Liver (tissue), 9 donors: ENCODE results near the gene STING1. TPM values are rescaled to one million over a fixed set of nuclear protein-coding genes. Genes with fewer than 3 reads are reported as not detected.

Experiments
- DNase-seq: peaks from one replicate; pipeline ENCODE4 v3.0.0-alpha.2; 2017; ENCODE audit warnings: low spot score
- H3K27ac ChIP-seq, 2 donors: one replicate each; pipeline ENCODE4 v1.7.0; 2013; ENCODE audit warnings: inconsistent platforms in 2 of 2, low read length in 2 of 2, control low read depth in 1 of 2, low read depth in 1 of 2, mild to moderate bottlenecking in 1 of 2
- H3K27me3 ChIP-seq, 4 donors: one replicate each; pipeline versions ENCODE4 v1.6.1 to v1.7.0; 2013; ENCODE audit warnings: low read length in 3 of 4, inconsistent platforms in 1 of 4, mild to moderate bottlenecking in 1 of 4, moderate library complexity in 1 of 4; ENCODE audit not compliant: control insufficient read depth in 4 of 4, insufficient read depth in 4 of 4
- H3K36me3 ChIP-seq, 4 donors: one replicate each; pipeline versions ENCODE4 v1.6.1 to v1.7.0; 2013; ENCODE audit warnings: low read length in 3 of 4, mild to moderate bottlenecking in 3 of 4, low read depth in 1 of 4, moderate library complexity in 1 of 4; ENCODE audit not compliant: control insufficient read depth in 4 of 4, insufficient read depth in 3 of 4
- H3K4me1 ChIP-seq, 4 donors: one replicate each; pipeline versions ENCODE4 v1.6.1 to v1.7.0; 2013; ENCODE audit warnings: low read length in 3 of 4, mild to moderate bottlenecking in 3 of 4, moderate library complexity in 1 of 4; ENCODE audit not compliant: control insufficient read depth in 4 of 4, insufficient read depth in 4 of 4
- H3K4me3 ChIP-seq, 3 donors: one replicate each; pipeline versions ENCODE4 v1.6.1 to v1.7.0; 2013; ENCODE audit warnings: low read length in 3 of 3, control low read depth in 1 of 3, low read depth in 1 of 3, mild to moderate bottlenecking in 1 of 3
- H3K9ac ChIP-seq, 2 donors: one replicate each; pipeline ENCODE4 v1.7.0; 2013; ENCODE audit warnings: low read length in 2 of 2, mild to moderate bottlenecking in 2 of 2, moderate library complexity in 2 of 2, control low read depth in 1 of 2, low read depth in 1 of 2
- H3K9me3 ChIP-seq, 4 donors: one replicate each; pipeline versions ENCODE4 v1.6.1 to v1.7.0; 2013; ENCODE audit warnings: low read length in 3 of 4; ENCODE audit not compliant: control insufficient read depth in 4 of 4
- FOXA2 ChIP-seq: IDR thresholded peaks from 2 replicates; pipeline ENCODE4 v1.6.1; 2016; ENCODE audit warnings: antibody characterized with exemption
- HNF4A ChIP-seq, 2 donors: conservative IDR thresholded peaks; 2 replicates each; pipeline ENCODE4 v1.6.1; 2016; ENCODE audit warnings: antibody characterized with exemption in 2 of 2, mild to moderate bottlenecking in 2 of 2
- HNF4G ChIP-seq: IDR thresholded peaks from 2 replicates; pipeline ENCODE4 v1.6.1; 2016; ENCODE audit warnings: antibody characterized with exemption
- JUND ChIP-seq, 2 donors: IDR thresholded peaks; 2 replicates each; pipeline ENCODE4 v1.6.1; 2016; ENCODE audit warnings: antibody characterized with exemption in 2 of 2
- NR2F2 ChIP-seq: IDR thresholded peaks from 2 replicates; pipeline ENCODE4 v1.6.1; 2016; ENCODE audit warnings: antibody characterized with exemption
- RXRA ChIP-seq, 2 donors: IDR thresholded peaks; 2 replicates each; pipeline ENCODE4 v1.6.1; 2017 to 2018; ENCODE audit warnings: antibody characterized with exemption in 2 of 2, mild to moderate bottlenecking in 1 of 2
- SP1 ChIP-seq: IDR thresholded peaks from 2 replicates; pipeline ENCODE4 v1.6.1; 2018; ENCODE audit warnings: antibody characterized with exemption, mild to moderate bottlenecking
- TAF1 ChIP-seq: conservative IDR thresholded peaks from 2 replicates; pipeline ENCODE4 v1.6.1; 2016; ENCODE audit warnings: antibody characterized with exemption, mild to moderate bottlenecking
- YY1 ChIP-seq: IDR thresholded peaks from 2 replicates; pipeline ENCODE4 v1.6.1; 2016; ENCODE audit warnings: antibody characterized with exemption, mild to moderate bottlenecking
- WGBS: extraction: QIAGEN DNeasy Blood & Tissue Kit; methylation state at CpG from one replicate; pipeline ENCODE4 v1.1.7; 2013; 5-methylcytosine and 5-hydroxymethylcytosine counted together
- polyA plus RNA-seq, 2 donors: library from polyadenylated mRNA; stranded (reverse) in 1 of 2; unstranded in 1 of 2; fragments of 200-250 nt in 1 of 2; fragments of >200 nt in 1 of 2; fragmentation: Nextera tagmentation in 1 of 2; extraction: Ambion mirVana in 1 of 2; gene quantifications; one replicate each; pipeline versions ENCODE4 v1.2.1 to v1.2.3, GENCODE V29; 2013 to 2015
- total RNA-seq, 2 donors: library from RNA; depleted of rRNA; stranded (reverse); fragments of >200 nt; gene quantifications; one replicate each; pipeline ENCODE4 v1.2.3, GENCODE V29; 2014
- TF ChIP-seq, protein P1 (sequence below): IDR thresholded peaks from 2 replicates; pipeline ENCODE4 v1.6.1; 2016; ENCODE audit warnings: antibody characterized with exemption
- TF ChIP-seq, protein P2 (sequence below): IDR thresholded peaks from 2 replicates; pipeline ENCODE4 v1.6.1; 2016; ENCODE audit warnings: antibody characterized with exemption, mild to moderate bottlenecking
- TF ChIP-seq, protein P3 (sequence below): IDR thresholded peaks from 2 replicates; pipeline ENCODE4 v1.6.1; 2016; ENCODE audit warnings: antibody characterized with exemption
- TF ChIP-seq, protein P4 (sequence below): fragments of 150-350 bp; IDR thresholded peaks from 2 replicates; pipeline ENCODE4 v1.5.1; 2017; ENCODE audit warnings: improper control_type of control experiment, low read depth, low read length; ENCODE audit not compliant: missing input control
- TF ChIP-seq, protein P5 (sequence below): IDR thresholded peaks from 2 replicates; pipeline ENCODE4 v1.6.1; 2016; ENCODE audit warnings: antibody characterized with exemption
- donor health status: healthy.
- donor health status: healthy.
- donor health status: healthy.
- donor health status: healthy.
- donor health status: healthy.

Gene STING1
- total and polyA plus RNA-seq, 4 donors: 6.3 to 13.6 (median 10.3) TPM

DNA sequence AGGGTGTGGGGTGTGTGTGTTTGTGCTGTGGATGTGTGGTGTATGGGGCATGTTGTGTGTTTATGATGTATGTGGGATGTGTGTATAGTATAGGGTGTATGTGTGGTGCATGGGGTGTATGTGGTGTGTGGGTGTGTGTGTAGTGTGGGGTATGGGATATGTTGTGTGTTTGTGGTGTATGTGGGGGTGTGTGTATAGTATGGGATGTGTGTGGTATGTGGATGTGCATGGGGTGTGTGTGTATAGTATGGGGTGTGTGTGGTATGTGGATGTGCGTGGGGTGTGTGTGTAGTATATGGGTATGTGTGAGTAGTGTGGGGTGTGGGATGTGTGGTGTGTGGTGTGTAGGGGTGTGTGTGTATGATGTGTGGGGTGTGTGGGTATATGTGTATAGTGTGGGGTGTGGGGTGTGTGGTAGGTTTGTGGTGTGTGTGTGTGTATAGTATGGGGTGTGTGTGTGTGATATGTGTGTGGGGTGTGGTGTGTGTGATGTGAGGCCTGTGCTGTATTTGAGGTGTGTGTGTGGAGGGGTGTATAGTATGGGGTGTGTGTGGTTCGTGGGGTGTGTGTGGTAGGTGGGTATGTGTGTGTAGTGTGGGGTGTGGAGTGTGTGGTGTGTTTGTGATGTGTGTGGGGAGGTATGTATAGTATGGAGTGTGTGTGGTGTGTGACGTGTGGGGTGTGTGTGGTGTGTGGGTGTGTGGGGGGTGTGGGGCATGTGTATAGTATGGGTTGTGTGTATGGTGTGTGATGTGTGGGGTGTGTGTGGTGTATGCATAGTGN lies 30.5 kb downstream of the STING1 start:
- Histone ChIP-seq H3K4me3 (no peak overlapping the region), H3K9ac (no peak overlapping the region), H3K27me3 (no peaks in the 10 kb centered on the region), H3K27ac (no peak overlapping the region), H3K9me3 (no peaks in the 10 kb centered on the region), H3K4me1 (no peaks in the 10 kb centered on the region), H3K36me3 (no peaks in the 10 kb centered on the region)
- DNase-seq: no peak
- 82% methylated on average over 3 of the region's 3 CpGs for WGBS
- TF ChIP-seq TAF1 (no peak), FOXA2 (no peak), RXRA (IDR thresholded peaks at IDR 0.05) (no peak), YY1 (no peak), HNF4A (conservative IDR thresholded peaks at IDR 0.05) (no peak), NR2F2 (no peak), SP1 (no peak)
- TF ChIP-seq, protein P1, sequence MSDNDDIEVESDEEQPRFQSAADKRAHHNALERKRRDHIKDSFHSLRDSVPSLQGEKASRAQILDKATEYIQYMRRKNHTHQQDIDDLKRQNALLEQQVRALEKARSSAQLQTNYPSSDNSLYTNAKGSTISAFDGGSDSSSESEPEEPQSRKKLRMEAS: no peak
- TF ChIP-seq, protein P2, sequence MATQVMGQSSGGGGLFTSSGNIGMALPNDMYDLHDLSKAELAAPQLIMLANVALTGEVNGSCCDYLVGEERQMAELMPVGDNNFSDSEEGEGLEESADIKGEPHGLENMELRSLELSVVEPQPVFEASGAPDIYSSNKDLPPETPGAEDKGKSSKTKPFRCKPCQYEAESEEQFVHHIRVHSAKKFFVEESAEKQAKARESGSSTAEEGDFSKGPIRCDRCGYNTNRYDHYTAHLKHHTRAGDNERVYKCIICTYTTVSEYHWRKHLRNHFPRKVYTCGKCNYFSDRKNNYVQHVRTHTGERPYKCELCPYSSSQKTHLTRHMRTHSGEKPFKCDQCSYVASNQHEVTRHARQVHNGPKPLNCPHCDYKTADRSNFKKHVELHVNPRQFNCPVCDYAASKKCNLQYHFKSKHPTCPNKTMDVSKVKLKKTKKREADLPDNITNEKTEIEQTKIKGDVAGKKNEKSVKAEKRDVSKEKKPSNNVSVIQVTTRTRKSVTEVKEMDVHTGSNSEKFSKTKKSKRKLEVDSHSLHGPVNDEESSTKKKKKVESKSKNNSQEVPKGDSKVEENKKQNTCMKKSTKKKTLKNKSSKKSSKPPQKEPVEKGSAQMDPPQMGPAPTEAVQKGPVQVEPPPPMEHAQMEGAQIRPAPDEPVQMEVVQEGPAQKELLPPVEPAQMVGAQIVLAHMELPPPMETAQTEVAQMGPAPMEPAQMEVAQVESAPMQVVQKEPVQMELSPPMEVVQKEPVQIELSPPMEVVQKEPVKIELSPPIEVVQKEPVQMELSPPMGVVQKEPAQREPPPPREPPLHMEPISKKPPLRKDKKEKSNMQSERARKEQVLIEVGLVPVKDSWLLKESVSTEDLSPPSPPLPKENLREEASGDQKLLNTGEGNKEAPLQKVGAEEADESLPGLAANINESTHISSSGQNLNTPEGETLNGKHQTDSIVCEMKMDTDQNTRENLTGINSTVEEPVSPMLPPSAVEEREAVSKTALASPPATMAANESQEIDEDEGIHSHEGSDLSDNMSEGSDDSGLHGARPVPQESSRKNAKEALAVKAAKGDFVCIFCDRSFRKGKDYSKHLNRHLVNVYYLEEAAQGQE: no peak
- TF ChIP-seq, protein P3, sequence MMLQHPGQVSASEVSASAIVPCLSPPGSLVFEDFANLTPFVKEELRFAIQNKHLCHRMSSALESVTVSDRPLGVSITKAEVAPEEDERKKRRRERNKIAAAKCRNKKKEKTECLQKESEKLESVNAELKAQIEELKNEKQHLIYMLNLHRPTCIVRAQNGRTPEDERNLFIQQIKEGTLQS: no peak
- TF ChIP-seq, protein P4, sequence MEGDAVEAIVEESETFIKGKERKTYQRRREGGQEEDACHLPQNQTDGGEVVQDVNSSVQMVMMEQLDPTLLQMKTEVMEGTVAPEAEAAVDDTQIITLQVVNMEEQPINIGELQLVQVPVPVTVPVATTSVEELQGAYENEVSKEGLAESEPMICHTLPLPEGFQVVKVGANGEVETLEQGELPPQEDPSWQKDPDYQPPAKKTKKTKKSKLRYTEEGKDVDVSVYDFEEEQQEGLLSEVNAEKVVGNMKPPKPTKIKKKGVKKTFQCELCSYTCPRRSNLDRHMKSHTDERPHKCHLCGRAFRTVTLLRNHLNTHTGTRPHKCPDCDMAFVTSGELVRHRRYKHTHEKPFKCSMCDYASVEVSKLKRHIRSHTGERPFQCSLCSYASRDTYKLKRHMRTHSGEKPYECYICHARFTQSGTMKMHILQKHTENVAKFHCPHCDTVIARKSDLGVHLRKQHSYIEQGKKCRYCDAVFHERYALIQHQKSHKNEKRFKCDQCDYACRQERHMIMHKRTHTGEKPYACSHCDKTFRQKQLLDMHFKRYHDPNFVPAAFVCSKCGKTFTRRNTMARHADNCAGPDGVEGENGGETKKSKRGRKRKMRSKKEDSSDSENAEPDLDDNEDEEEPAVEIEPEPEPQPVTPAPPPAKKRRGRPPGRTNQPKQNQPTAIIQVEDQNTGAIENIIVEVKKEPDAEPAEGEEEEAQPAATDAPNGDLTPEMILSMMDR: no peak
- TF ChIP-seq, protein P5, sequence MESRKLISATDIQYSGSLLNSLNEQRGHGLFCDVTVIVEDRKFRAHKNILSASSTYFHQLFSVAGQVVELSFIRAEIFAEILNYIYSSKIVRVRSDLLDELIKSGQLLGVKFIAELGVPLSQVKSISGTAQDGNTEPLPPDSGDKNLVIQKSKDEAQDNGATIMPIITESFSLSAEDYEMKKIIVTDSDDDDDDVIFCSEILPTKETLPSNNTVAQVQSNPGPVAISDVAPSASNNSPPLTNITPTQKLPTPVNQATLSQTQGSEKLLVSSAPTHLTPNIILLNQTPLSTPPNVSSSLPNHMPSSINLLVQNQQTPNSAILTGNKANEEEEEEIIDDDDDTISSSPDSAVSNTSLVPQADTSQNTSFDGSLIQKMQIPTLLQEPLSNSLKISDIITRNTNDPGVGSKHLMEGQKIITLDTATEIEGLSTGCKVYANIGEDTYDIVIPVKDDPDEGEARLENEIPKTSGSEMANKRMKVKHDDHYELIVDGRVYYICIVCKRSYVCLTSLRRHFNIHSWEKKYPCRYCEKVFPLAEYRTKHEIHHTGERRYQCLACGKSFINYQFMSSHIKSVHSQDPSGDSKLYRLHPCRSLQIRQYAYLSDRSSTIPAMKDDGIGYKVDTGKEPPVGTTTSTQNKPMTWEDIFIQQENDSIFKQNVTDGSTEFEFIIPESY: no peak

DNA sequence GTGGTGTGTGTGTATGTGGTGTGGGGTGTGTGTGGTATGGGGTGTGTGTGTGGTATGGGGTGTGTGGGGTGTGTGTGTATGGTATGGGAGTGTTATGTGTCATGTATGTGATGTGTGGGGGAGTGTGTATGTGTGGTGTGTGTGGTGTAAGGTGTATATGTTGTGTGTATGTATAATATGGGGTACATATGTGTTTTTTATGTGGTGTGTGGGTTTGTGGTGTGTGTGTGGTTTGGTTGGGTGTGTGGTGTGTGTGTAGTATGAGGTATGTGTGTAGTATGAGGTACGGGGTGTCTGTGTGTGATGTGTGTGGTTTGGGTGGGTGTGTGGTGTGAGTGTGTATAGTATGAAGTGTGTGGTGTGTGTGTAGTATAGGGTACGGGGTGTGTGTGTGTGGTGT lies 31.4 kb downstream of the STING1 start:
- H3K9me3 ChIP-seq: no peaks in the 10 kb centered on the region
- no peak overlapping the region for H3K9ac ChIP-seq
- no peaks in the 10 kb centered on the region for H3K27me3 ChIP-seq
- no peak overlapping the region for H3K4me3 ChIP-seq
- no peak for DNase-seq
- no peaks in the 10 kb centered on the region for H3K36me3 ChIP-seq
- TF ChIP-seq, protein P5: no peak
- TF ChIP-seq HNF4G: no peak
- no peak for TF ChIP-seq SP1
- TF ChIP-seq JUND (IDR thresholded peaks at IDR 0.05): no peak
- TF ChIP-seq HNF4A (conservative IDR thresholded peaks at IDR 0.05): no peak
- TF ChIP-seq, protein P4: no peak
- no peak overlapping the region for H3K27ac ChIP-seq
- H3K4me1 ChIP-seq: no peaks in the 10 kb centered on the region
- 94% methylated on average over 2 of the region's 2 CpGs for WGBS
